ENCODE measurements around the gene RAB33B. TPM values are rescaled to one million over a fixed set of nuclear protein-coding genes. Genes with fewer than 3 reads are reported as not detected.

RAB33B gene
- total RNA-seq, 1 donor from 2014 or later = 11.8 TPM

- DNase-seq (ENCODE audit: low read depth) = no peak
- no peak for TF ChIP-seq CTCF (IDR thresholded peaks at IDR 0.05; ENCODE audit: insufficient read depth, low read depth, low read length)
- no peak for TF ChIP-seq EZH2 (IDR thresholded peaks at IDR 0.05; ENCODE audit: insufficient read depth, low read length)
- peaks cover 25% of the 10 kb centered on the region for H3K36me3 Mint-ChIP-seq (ENCODE audit: low read depth, unreplicated experiment)
- H3K4me1 Mint-ChIP-seq (ENCODE audit: low read depth, unreplicated experiment) = peaks cover 9% of the 10 kb centered on the region
- H3K9me3 ChIP-seq (ENCODE audit: insufficient read depth, low read depth, low read length) = no peaks in the 10 kb centered on the region
- no peak overlapping the region for H3K4me3 Mint-ChIP-seq (ENCODE audit: unreplicated experiment)
- H3K27ac ChIP-seq (ENCODE audit: low read depth, low read length) = no peak overlapping the region
- no peak overlapping the region for H2AFZ ChIP-seq (ENCODE audit: low read depth, low read length)
- no peaks in the 10 kb centered on the region for H3K36me3 ChIP-seq (ENCODE audit: insufficient read depth, low read length)
- no peak overlapping the region for H3K4me3 ChIP-seq (ENCODE audit: insufficient read depth, low read depth, low read length)
- peaks cover 2% of the 10 kb centered on the region for H3K9me3 Mint-ChIP-seq (ENCODE audit: unreplicated experiment)
- peaks cover 12% of the 10 kb centered on the region for H4K20me1 ChIP-seq (ENCODE audit: insufficient read depth, low read length)
- no peak overlapping the region for H3K27ac Mint-ChIP-seq (ENCODE audit: unreplicated experiment)
- H3K4me1 ChIP-seq (ENCODE audit: insufficient read depth, low read length) = peaks cover 6% of the 10 kb centered on the region
- no peak for FAIRE-seq
- H3K27me3 Mint-ChIP-seq (ENCODE audit: low read depth, unreplicated experiment) = no peaks in the 10 kb centered on the region
- H3K27me3 ChIP-seq (ENCODE audit: insufficient read depth, low read length) = no peaks in the 10 kb centered on the region
- no peak overlapping the region for H3K9ac ChIP-seq (ENCODE audit: low read length)
- H3K4me2 ChIP-seq (ENCODE audit: low read length) = no peak overlapping the region
- peaks cover 28% of the 10 kb centered on the region for H3K79me2 ChIP-seq (ENCODE audit: insufficient read depth, low read length)
These were observed 3.3 kb upstream of the RAB33B start for GRCh38 chr4:139450586-139450985.

- H3K9me3 ChIP-seq (ENCODE audit: insufficient read depth, low read depth, low read length) = no peaks in the 10 kb centered on the region
- no peaks in the 10 kb centered on the region for H3K27me3 ChIP-seq (ENCODE audit: insufficient read depth, low read length)
- no peaks in the 10 kb centered on the region for H3K36me3 ChIP-seq (ENCODE audit: insufficient read depth, low read length)
- H3K4me3 ChIP-seq (ENCODE audit: insufficient read depth, low read depth, low read length) = no peak overlapping the region
- FAIRE-seq = no peak
- H2AFZ ChIP-seq (ENCODE audit: low read depth, low read length) = no peak overlapping the region
- peaks cover 19% of the 10 kb centered on the region for H3K4me1 Mint-ChIP-seq (ENCODE audit: low read depth, unreplicated experiment)
- H3K79me2 ChIP-seq (ENCODE audit: insufficient read depth, low read length) = peaks cover 42% of the 10 kb centered on the region
- no peak overlapping the region for H3K27ac ChIP-seq (ENCODE audit: low read depth, low read length)
- DNase-seq (ENCODE audit: low read depth) = no peak
- peak overlapping the region; percentile 96 for H3K4me3 Mint-ChIP-seq (ENCODE audit: unreplicated experiment)
- peak overlapping the region; percentile 94 for H3K9ac ChIP-seq (ENCODE audit: low read length)
- peaks cover 2% of the 10 kb centered on the region for H3K9me3 Mint-ChIP-seq (ENCODE audit: unreplicated experiment)
- peaks cover 22% of the 10 kb centered on the region for H4K20me1 ChIP-seq (ENCODE audit: insufficient read depth, low read length)
- peaks cover 12% of the 10 kb centered on the region for H3K4me1 ChIP-seq (ENCODE audit: insufficient read depth, low read length)
- H3K27me3 Mint-ChIP-seq (ENCODE audit: low read depth, unreplicated experiment) = no peaks in the 10 kb centered on the region
- TF ChIP-seq CTCF (IDR thresholded peaks at IDR 0.05; ENCODE audit: insufficient read depth, low read depth, low read length) = no peak
- no peak for TF ChIP-seq EZH2 (IDR thresholded peaks at IDR 0.05; ENCODE audit: insufficient read depth, low read length)
- H3K27ac Mint-ChIP-seq (ENCODE audit: unreplicated experiment) = peak overlapping the region; percentile 95
- H3K4me2 ChIP-seq (ENCODE audit: low read length) = peak overlapping the region; percentile 95
- peaks cover 15% of the 10 kb centered on the region for H3K36me3 Mint-ChIP-seq (ENCODE audit: low read depth, unreplicated experiment)
These were observed 1.9 kb upstream of the RAB33B start for GRCh38 chr4:139451997-139452396.

GRCh38 chr4:139453041-139453370, 915 bp upstream of the RAB33B start:
- Histone ChIP-seq H3K27me3 (ENCODE audit: insufficient read depth, low read length) (no peaks in the 10 kb centered on the region), H4K20me1 (ENCODE audit: insufficient read depth, low read length) (peaks cover 30% of the 10 kb centered on the region), H3K4me3 (ENCODE audit: insufficient read depth, low read depth, low read length) (peak overlapping the region; percentile 89), H3K4me1 (ENCODE audit: insufficient read depth, low read length) (peaks cover 12% of the 10 kb centered on the region), H3K27ac (ENCODE audit: low read depth, low read length) (peak overlapping the region; percentile 89), H3K9me3 (ENCODE audit: insufficient read depth, low read depth, low read length) (no peaks in the 10 kb centered on the region), H2AFZ (ENCODE audit: low read depth, low read length) (peak overlapping the region; percentile 85), H3K36me3 (ENCODE audit: insufficient read depth, low read length) (no peaks in the 10 kb centered on the region), H3K4me2 (ENCODE audit: low read length) (peak overlapping the region; percentile 95), H3K9ac (ENCODE audit: low read length) (peak overlapping the region; percentile 94), H3K79me2 (ENCODE audit: insufficient read depth, low read length) (peaks cover 52% of the 10 kb centered on the region)
- Mint-ChIP-seq H3K9me3 (ENCODE audit: unreplicated experiment) (peaks cover 2% of the 10 kb centered on the region), H3K27me3 (ENCODE audit: low read depth, unreplicated experiment) (no peaks in the 10 kb centered on the region), H3K27ac (ENCODE audit: unreplicated experiment) (peak overlapping the region; percentile 95), H3K4me1 (ENCODE audit: low read depth, unreplicated experiment) (peaks cover 27% of the 10 kb centered on the region), H3K4me3 (ENCODE audit: unreplicated experiment) (peak overlapping the region; percentile 96), H3K36me3 (ENCODE audit: low read depth, unreplicated experiment) (peaks cover 7% of the 10 kb centered on the region)
- peak; percentile 65 for DNase-seq (ENCODE audit: low read depth)
- FAIRE-seq = no peak
- TF ChIP-seq EZH2 (IDR thresholded peaks at IDR 0.05; ENCODE audit: insufficient read depth, low read length) (no peak), CTCF (IDR thresholded peaks at IDR 0.05; ENCODE audit: insufficient read depth, low read depth, low read length) (peak; percentile 46)
